Uterus (tissue), 4 donors: Measurements from ENCODE around the gene GRID2. TPM values are rescaled to one million over a fixed set of nuclear protein-coding genes. Genes with fewer than 3 reads are reported as not detected.

ENCODE experiments used
- DNase-seq, 2 donors: peaks; one replicate each; pipeline ENCODE4 v3.0.0-alpha.2; 2019 to 2020
- H3K27ac ChIP-seq, 2 donors: fragments of 200-600 bp; sonication (generic); 1 replicate in 1 of 2; 2 replicates in 1 of 2; pipeline ENCODE4 v1.5.1; 2016 to 2018
- H3K27me3 ChIP-seq, 2 donors: fragments of 200-600 bp; sonication (generic); one replicate each; pipeline ENCODE4 v1.5.1; 2018 to 2019; ENCODE audit warnings: control low read depth in 1 of 2
- H3K36me3 ChIP-seq, 2 donors: fragments of 200-600 bp; sonication (generic); one replicate each; pipeline ENCODE4 v1.5.1; 2019; ENCODE audit warnings: control low read depth in 1 of 2
- H3K4me1 ChIP-seq, 2 donors: fragments of 200-600 bp; sonication (generic); one replicate each; pipeline ENCODE4 v1.5.1; 2018 to 2019; ENCODE audit warnings: control low read depth in 1 of 2
- H3K4me3 ChIP-seq, 2 donors: fragments of 200-600 bp; sonication (generic); 1 replicate in 1 of 2; 2 replicates in 1 of 2; pipeline ENCODE4 v1.5.1; 2018 to 2019; ENCODE audit warnings: mild to moderate bottlenecking in 1 of 2
- H3K9me3 ChIP-seq, 2 donors: fragments of 200-600 bp; sonication (generic); one replicate each; pipeline ENCODE4 v1.5.1; 2019; ENCODE audit warnings: control low read depth in 1 of 2
- CTCF ChIP-seq, 4 experiments: fragments of 200-600 bp in 2 of 4; fragments of 450-650 bp in 2 of 4; sonication (generic) in 2 of 4; IDR thresholded peaks; one replicate each; pipeline ENCODE4 v1.5.1; 2016 to 2019; ENCODE audit warnings: antibody characterized with exemption in 4 of 4, mild to moderate bottlenecking in 2 of 4, moderate library complexity in 1 of 4
- POLR2A ChIP-seq, 2 donors: fragments of 450-650 bp; IDR thresholded peaks; one replicate each; pipeline ENCODE4 v1.6.1; 2016; ENCODE audit warnings: antibody characterized with exemption in 2 of 2, mild to moderate bottlenecking in 1 of 2, moderate library complexity in 1 of 2
- intact Hi-C: fragments of 100-400 bp; cut with DNase I; formaldehyde crosslinking; loops from one replicate; pipeline ENCODE4 v1.15.1; 2023; ENCODE audit warnings: low total_unique reads
- total RNA-seq, 4 donors: library from RNA; depleted of rRNA in 3 of 4; stranded (reverse); fragments of >200 nt in 3 of 4; gene quantifications; one replicate each; pipeline versions ENCODE4 v1.1.0 to v1.2.4, GENCODE V29; 2014 to 2023
- donor health status: DM: yes; HTN: yes; CAD: no.

The GRID2 gene
- total RNA-seq, 4 donors from 2014 or later: 0.27 to 33.3 (median 0.59) TPM; not detected in 1

- H3K4me1 ChIP-seq: no peaks in the 10 kb centered on the region
- H3K36me3 ChIP-seq: no peaks in the 10 kb centered on the region
- DNase-seq: no peak
- intact Hi-C loops: no loop called here
- H3K27me3 ChIP-seq: no peaks in the 10 kb centered on the region
- H3K27ac ChIP-seq: no peak overlapping the region
- TF ChIP-seq CTCF (IDR thresholded peaks at IDR 0.05): no peak
- no peaks in the 10 kb centered on the region for H3K9me3 ChIP-seq
- H3K4me3 ChIP-seq: no peak overlapping the region
Observed at GRCh38 chr4:93687304-93687703, 1383.5 kb downstream of the GRID2 start.

GRCh38 chr4:93688978-93689377 is 1385.2 kb downstream of the GRID2 start:
- H3K4me3 ChIP-seq: no peak overlapping the region
- H3K27ac ChIP-seq: no peak overlapping the region
- H3K36me3 ChIP-seq: no peaks in the 10 kb centered on the region
- no peaks in the 10 kb centered on the region for H3K9me3 ChIP-seq
- DNase-seq: no peak
- no peaks in the 10 kb centered on the region for H3K27me3 ChIP-seq
- H3K4me1 ChIP-seq: no peaks in the 10 kb centered on the region
- intact Hi-C loops: no loop called here
- TF ChIP-seq POLR2A (IDR thresholded peaks at IDR 0.05): no peak

- TF ChIP-seq POLR2A (IDR thresholded peaks at IDR 0.05) (no peak), CTCF (IDR thresholded peaks at IDR 0.05) (no peak)
- intact Hi-C loops: no loop called here
- H3K9me3 ChIP-seq: no peaks in the 10 kb centered on the region
- no peaks in the 10 kb centered on the region for H3K27me3 ChIP-seq
- no peak overlapping the region for H3K27ac ChIP-seq
- H3K4me3 ChIP-seq: no peak overlapping the region
- H3K4me1 ChIP-seq: no peaks in the 10 kb centered on the region
- no peak for DNase-seq
- no peaks in the 10 kb centered on the region for H3K36me3 ChIP-seq
Observed at GRCh38 chr4:93693141-93693540, 1389.4 kb downstream of the GRID2 start.

- H3K4me1 ChIP-seq: no peaks in the 10 kb centered on the region
- TF ChIP-seq POLR2A (IDR thresholded peaks at IDR 0.05) (no peak), CTCF (IDR thresholded peaks at IDR 0.05) (no peak)
- H3K27me3 ChIP-seq: no peaks in the 10 kb centered on the region
- H3K9me3 ChIP-seq: no peaks in the 10 kb centered on the region
- H3K36me3 ChIP-seq: no peaks in the 10 kb centered on the region
- no peak overlapping the region for H3K4me3 ChIP-seq
- intact Hi-C loops: no loop called here
- no peak for DNase-seq
- H3K27ac ChIP-seq: no peak overlapping the region
Observed at GRCh38 chr4:93698686-93699085, 1394.9 kb downstream of the GRID2 start.

- intact Hi-C loops: no loop called here
- Histone ChIP-seq H3K9me3 (no peaks in the 10 kb centered on the region), H3K4me1 (no peaks in the 10 kb centered on the region), H3K4me3 (no peak overlapping the region), H3K36me3 (no peaks in the 10 kb centered on the region), H3K27ac (no peak overlapping the region), H3K27me3 (no peaks in the 10 kb centered on the region)
- no peak for DNase-seq
- no peak for TF ChIP-seq POLR2A (IDR thresholded peaks at IDR 0.05)
- TF ChIP-seq CTCF (IDR thresholded peaks at IDR 0.05): no peak
Observed at GRCh38 chr4:93700571-93700970, 1396.8 kb downstream of the GRID2 start.
